ENCODE data around the gene DCC. TPM values are rescaled to one million over a fixed set of nuclear protein-coding genes. Genes with fewer than 3 reads are reported as not detected.

Gene DCC
- total RNA-seq, 6 experiments from 2014 or later: not detected

GRCh38 chr18:52920665-52921064 is 580.7 kb downstream of the DCC start:
- H3K4me1 Mint-ChIP-seq (ENCODE audit: low read depth): no peaks in the 10 kb centered on the region
- H3K4me3 Mint-ChIP-seq: no peak overlapping the region
- no peak for DNase-seq
- 0 out of 2 replicates have a peak, but pooled peaks cover 4% of the 10 kb centered on the region for H3K36me3 Mint-ChIP-seq (ENCODE audit: low read depth)
- TF ChIP-seq CTCF (IDR thresholded peaks at IDR 0.05): no peak
- H3K27me3 Mint-ChIP-seq (ENCODE audit: insufficient read depth): no peaks in the 10 kb centered on the region
- H3K27ac Mint-ChIP-seq: no peak overlapping the region
- peaks cover 22% of the 10 kb centered on the region for H3K9me3 Mint-ChIP-seq

GRCh38 chr18:52933356-52933755 is 593.4 kb downstream of the DCC start:
- no peaks in the 10 kb centered on the region for H3K27me3 Mint-ChIP-seq (ENCODE audit: insufficient read depth)
- no peaks in the 10 kb centered on the region for H3K4me1 Mint-ChIP-seq (ENCODE audit: low read depth)
- H3K27ac Mint-ChIP-seq: no peak overlapping the region
- DNase-seq: no peak
- TF ChIP-seq CTCF (IDR thresholded peaks at IDR 0.05): no peak
- H3K9me3 Mint-ChIP-seq: peaks cover 39% of the 10 kb centered on the region
- no peak overlapping the region for H3K4me3 Mint-ChIP-seq
- no peaks in the 10 kb centered on the region for H3K36me3 Mint-ChIP-seq (ENCODE audit: low read depth)

GRCh38 chr18:52936931-52937330 is 596.9 kb downstream of the DCC start:
- no peak for TF ChIP-seq CTCF (IDR thresholded peaks at IDR 0.05)
- H3K9me3 Mint-ChIP-seq: peaks cover 39% of the 10 kb centered on the region
- no peaks in the 10 kb centered on the region for H3K27me3 Mint-ChIP-seq (ENCODE audit: insufficient read depth)
- no peak overlapping the region for H3K4me3 Mint-ChIP-seq
- DNase-seq: no peak
- H3K36me3 Mint-ChIP-seq (ENCODE audit: low read depth): no peaks in the 10 kb centered on the region
- no peak overlapping the region for H3K27ac Mint-ChIP-seq
- H3K4me1 Mint-ChIP-seq (ENCODE audit: low read depth): no peaks in the 10 kb centered on the region

- no peak for TF ChIP-seq CTCF (IDR thresholded peaks at IDR 0.05)
- no peak for DNase-seq
- Mint-ChIP-seq H3K4me1 (ENCODE audit: low read depth) (no peaks in the 10 kb centered on the region), H3K9me3 (peaks cover 34% of the 10 kb centered on the region), H3K27ac (no peak overlapping the region), H3K36me3 (ENCODE audit: low read depth) (no peaks in the 10 kb centered on the region), H3K4me3 (no peak overlapping the region), H3K27me3 (ENCODE audit: insufficient read depth) (no peaks in the 10 kb centered on the region)
These were observed 597.8 kb downstream of the DCC start for GRCh38 chr18:52937840-52938239.

- no peaks in the 10 kb centered on the region for H3K36me3 Mint-ChIP-seq (ENCODE audit: low read depth)
- H3K9me3 Mint-ChIP-seq: peaks cover 49% of the 10 kb centered on the region
- H3K4me3 Mint-ChIP-seq: no peak overlapping the region
- H3K27ac Mint-ChIP-seq: no peak overlapping the region
- H3K4me1 Mint-ChIP-seq (ENCODE audit: low read depth): no peaks in the 10 kb centered on the region
- no peaks in the 10 kb centered on the region for H3K27me3 Mint-ChIP-seq (ENCODE audit: insufficient read depth)
- no peak for TF ChIP-seq CTCF (IDR thresholded peaks at IDR 0.05)
- DNase-seq: no peak
These were observed 605.6 kb downstream of the DCC start for GRCh38 chr18:52945552-52945951.

GRCh38 chr18:52948868-52949444 is 609.0 kb downstream of the DCC start:
- TF ChIP-seq CTCF (IDR thresholded peaks at IDR 0.05): no peak
- Mint-ChIP-seq H3K27ac (no peak overlapping the region), H3K4me1 (ENCODE audit: low read depth) (no peaks in the 10 kb centered on the region), H3K4me3 (no peak overlapping the region), H3K9me3 (peaks cover 43% of the 10 kb centered on the region), H3K36me3 (ENCODE audit: low read depth) (no peaks in the 10 kb centered on the region), H3K27me3 (ENCODE audit: insufficient read depth) (no peaks in the 10 kb centered on the region)
- DNase-seq: no peak

Data from HFFc6 (cell line).